ENCODE measurements around the gene GRAP. TPM values are rescaled to one million over a fixed set of nuclear protein-coding genes. Genes with fewer than 3 reads are reported as not detected.

The GRAP gene
- total and polyA plus RNA-seq, 9 of the 15 experiments (the other 6 are each of a cell fraction or from before 2014, with no cell fraction given), result 0.07 to 0.41 (median 0.19) TPM; not detected in 5

- TF ChIP-seq CREB3 (tag; conservative IDR thresholded peaks at IDR 0.05; ENCODE audit: low read depth) (no peak), FOXK1 (CRISPR knock-in tag; IDR thresholded peaks at IDR 0.05; ENCODE audit: borderline replicate concordance) (no peak), ZBTB9 (CRISPR knock-in tag; IDR thresholded peaks at IDR 0.05) (no peak), HMGN3 (IDR thresholded peaks at IDR 0.05; ENCODE audit: borderline replicate concordance, extremely low read depth, insufficient read length, low read depth, low read length) (no peak), NFIX (CRISPR knock-in tag; IDR thresholded peaks at IDR 0.05; ENCODE audit: low read depth) (no peak), ATF6 (CRISPR knock-in tag; IDR thresholded peaks at IDR 0.05) (no peak), NFIC (IDR thresholded peaks at IDR 0.05) (no peak), GTF2E2 (tag; IDR thresholded peaks at IDR 0.05) (no peak), STAG1 (CRISPR knock-in tag; IDR thresholded peaks at IDR 0.05; ENCODE audit: borderline replicate concordance) (no peak), ZNF134 (CRISPR knock-in tag; conservative IDR thresholded peaks at IDR 0.05) (no peak), KAT2B (IDR thresholded peaks at IDR 0.05; ENCODE audit: low read depth, low read length) (no peak), HDAC3 (IDR thresholded peaks at IDR 0.05; ENCODE audit: borderline replicate concordance, partially characterized antibody) (no peak), ZNF133 (CRISPR knock-in tag; IDR thresholded peaks at IDR 0.05) (no peak)
Measured at GRCh38 chr17:19012171-19013080, 34.3 kb downstream of the GRAP start (continued).

Measured in K562 (cell line).